CD4-positive, alpha-beta T cell (primary cell): ENCODE data around the gene OBP2A. TPM values are rescaled to one million over a fixed set of nuclear protein-coding genes. Genes with fewer than 3 reads are reported as not detected.
A peak's percentile ranks its signal among the peaks of the same experiment; 100 is the strongest.

Source experiments
- ATAC-seq: fragments of 200-7000 bp; cut with Tn5 transposase; one replicate; pipeline ENCODE4 v1.10.0; 2022; ENCODE audit warnings: mild to moderate bottlenecking; ENCODE audit not compliant: poor library complexity
- CTCF ChIA-PET: fragments of 350-600 bp; sonication (Branson Sonifier 250); formaldehyde crosslinking; loops from one replicate; lab custom pipeline; 2021; ENCODE audit warnings: antibody characterized with exemption, inconsistent platforms; lab: Charles Lee
- POLR2A ChIA-PET: fragments of 350-600 bp; sonication (Branson Sonifier 250); formaldehyde crosslinking; loops from one replicate; lab custom pipeline; 2021; ENCODE audit warnings: antibody characterized with exemption, inconsistent platforms; lab: Charles Lee
- DNase-seq, 14 experiments: peaks; one replicate each; pipeline ENCODE4 v3.0.0-alpha.2; 2013 to 2020; ENCODE audit warnings: mixed read lengths in 2 of 14
- H3K27ac ChIP-seq, 2 donors: one replicate each; pipeline versions ENCODE4 v1.5.1 to v1.7.0; 2013; ENCODE audit warnings: low read length in 2 of 2, low read depth in 1 of 2, mild to moderate bottlenecking in 1 of 2
- H3K27me3 ChIP-seq, 2 experiments: 1 replicate in 1 of 2; 2 replicates in 1 of 2; pipeline versions ENCODE4 v1.6.1 to v1.7.0; 2013; ENCODE audit warnings: low read length in 2 of 2, control low read depth in 1 of 2, mild to moderate bottlenecking in 1 of 2, moderate library complexity in 1 of 2; ENCODE audit not compliant: insufficient read depth in 2 of 2, control insufficient read depth in 1 of 2
- H3K36me3 ChIP-seq: one replicate; pipeline ENCODE4 v1.6.1; 2013; ENCODE audit warnings: low read length, control low read depth; ENCODE audit not compliant: insufficient read depth
- H3K4me1 ChIP-seq: one replicate; pipeline ENCODE4 v1.6.1; 2013; ENCODE audit warnings: low read length, control low read depth; ENCODE audit not compliant: insufficient read depth
- H3K4me3 ChIP-seq: one replicate; pipeline ENCODE4 v1.5.1; 2013; ENCODE audit warnings: mild to moderate bottlenecking, low read length, moderate library complexity
- H3K9me3 ChIP-seq, 2 experiments: 1 replicate in 1 of 2; 2 replicates in 1 of 2; pipeline versions ENCODE4 v1.6.1 to v1.7.0; 2013; ENCODE audit warnings: low read length in 2 of 2, mild to moderate bottlenecking in 2 of 2, control low read depth in 1 of 2, moderate library complexity in 1 of 2; ENCODE audit not compliant: control insufficient read depth in 1 of 2, insufficient read depth in 1 of 2
- H3K27ac Mint-ChIP-seq: one replicate; pipeline ENCODE4 v1.8.0; 2020; ENCODE audit warnings: mixed read lengths
- H3K27me3 Mint-ChIP-seq: one replicate; pipeline ENCODE4 v1.8.0; 2021; ENCODE audit warnings: mixed read lengths
- H3K36me3 Mint-ChIP-seq: one replicate; pipeline ENCODE4 v1.8.0; 2021; ENCODE audit warnings: low read depth, mixed read lengths
- H3K4me1 Mint-ChIP-seq: one replicate; pipeline ENCODE4 v1.8.0; 2021; ENCODE audit warnings: low read depth, mixed read lengths
- H3K4me3 Mint-ChIP-seq: one replicate; pipeline ENCODE4 v1.8.0; 2020; ENCODE audit warnings: mild to moderate bottlenecking, mixed read lengths
- H3K9me3 Mint-ChIP-seq: one replicate; pipeline ENCODE4 v1.8.0; 2020; ENCODE audit warnings: mixed read lengths
- CTCF ChIP-seq: fragments of 200-600 bp; IDR thresholded peaks from one replicate; pipeline ENCODE4 v1.8.0; 2022; ENCODE audit warnings: antibody characterized with exemption, mild to moderate bottlenecking
- intact Hi-C, 2 experiments: fragments of 100-400 bp; cut with DNase I in 1 of 2; cut with micrococcal nuclease in 1 of 2; formaldehyde crosslinking; loops; one replicate each; pipeline versions ENCODE4 v1.15.1 to v1.9.0; 2023 to 2025; cut with DNase I, micrococcal nuclease
- total RNA-seq, 174 experiments: library from RNA in 2 of 174; stranded (reverse) in 2 of 174; gene quantifications; one replicate each; pipeline ENCODE4 v1.2.3 and lab custom pipeline; 2021 to 2026

OBP2A gene
- total RNA-seq, 2 experiments from 2014 or later = not detected

- no peaks in the 10 kb centered on the region for H3K4me1 Mint-ChIP-seq
- ATAC-seq = no peak
- peaks cover 5% of the 10 kb centered on the region for H3K9me3 Mint-ChIP-seq
- intact Hi-C loops = no loop called here
- no peaks in the 10 kb centered on the region for H3K9me3 ChIP-seq
- no peaks in the 10 kb centered on the region for H3K4me1 ChIP-seq
- H3K36me3 ChIP-seq = no peaks in the 10 kb centered on the region
- H3K27ac ChIP-seq = no peak overlapping the region
- H3K27me3 ChIP-seq = peaks cover 0 to 8% of the 10 kb centered on the region in 2 experiments
- DNase-seq = peak in 1 of 14 experiments; percentile 14
- POLR2A ChIA-PET = no interaction called here
- TF ChIP-seq CTCF = no peak
- peaks cover 16% of the 10 kb centered on the region for H3K27me3 Mint-ChIP-seq
- no peak overlapping the region for H3K4me3 ChIP-seq
- no peaks in the 10 kb centered on the region for H3K36me3 Mint-ChIP-seq
- no peak overlapping the region for H3K27ac Mint-ChIP-seq
- CTCF ChIA-PET = no interaction called here
- H3K4me3 Mint-ChIP-seq = no peak overlapping the region
Observed at GRCh38 chr9:135590486-135591079, 44.7 kb downstream of the OBP2A start.

- H3K4me3 ChIP-seq = no peak overlapping the region
- H3K36me3 ChIP-seq = no peaks in the 10 kb centered on the region
- H3K27me3 Mint-ChIP-seq = peaks cover 26% of the 10 kb centered on the region
- DNase-seq (peak in 1 of 14 experiments; percentile 22), ATAC-seq (no peak)
- peaks cover 6% of the 10 kb centered on the region for H3K9me3 Mint-ChIP-seq
- no peaks in the 10 kb centered on the region for H3K4me1 Mint-ChIP-seq
- H3K27ac Mint-ChIP-seq = no peak overlapping the region
- intact Hi-C loops = no loop called here
- no peaks in the 10 kb centered on the region for H3K9me3 ChIP-seq
- ChIA-PET CTCF (no interaction called here), POLR2A (no interaction called here)
- no peak overlapping the region for H3K4me3 Mint-ChIP-seq
- peaks cover 0 to 9% of the 10 kb centered on the region in 2 experiments for H3K27me3 ChIP-seq
- H3K36me3 Mint-ChIP-seq = no peaks in the 10 kb centered on the region
- no peaks in the 10 kb centered on the region for H3K4me1 ChIP-seq
- no peak for TF ChIP-seq CTCF
- H3K27ac ChIP-seq = no peak overlapping the region
Observed at GRCh38 chr9:135591506-135592330, 45.8 kb downstream of the OBP2A start.

GRCh38 chr9:135592331-135592590 is 46.3 kb downstream of the OBP2A start:
- Mint-ChIP-seq H3K27me3 (peaks cover 30% of the 10 kb centered on the region), H3K4me1 (no peaks in the 10 kb centered on the region), H3K27ac (no peak overlapping the region), H3K36me3 (no peaks in the 10 kb centered on the region), H3K4me3 (no peak overlapping the region), H3K9me3 (peaks cover 6% of the 10 kb centered on the region)
- intact Hi-C loops = no loop called here
- no peak for ATAC-seq
- H3K27ac ChIP-seq = no peak overlapping the region
- no peak for TF ChIP-seq CTCF
- no peak overlapping the region for H3K4me3 ChIP-seq
- no peaks in the 10 kb centered on the region for H3K9me3 ChIP-seq
- CTCF ChIA-PET = no interaction called here
- POLR2A ChIA-PET = no interaction called here
- no peaks in the 10 kb centered on the region for H3K36me3 ChIP-seq
- peak in 1 of 14 experiments; percentile 7 for DNase-seq
- no peaks in the 10 kb centered on the region for H3K4me1 ChIP-seq
- peaks cover 0 to 12% of the 10 kb centered on the region in 2 experiments for H3K27me3 ChIP-seq
